K562 (cell line): Measurements from ENCODE around the gene SCARF2. TPM values are rescaled to one million over a fixed set of nuclear protein-coding genes. Genes with fewer than 3 reads are reported as not detected.
A peak's percentile ranks its signal among the peaks of the same experiment; 100 is the strongest.

Source experiments
- BRF1 ChIP-seq: IDR thresholded peaks from 3 replicates; pipeline ENCODE4 v1.6.1; 2011; ENCODE audit warnings: borderline replicate concordance, mild to moderate bottlenecking; ENCODE audit not compliant: insufficient read length; ENCODE audit errors: extremely low read depth
- CHCHD3 ChIP-seq: fragments of 250-450 bp; sonication (Bioruptor Pico); IDR thresholded peaks from 2 replicates; pipeline ENCODE4 v2.1.2; 2022; ENCODE audit warnings: mild to moderate bottlenecking
- DPF2 ChIP-seq: fragments of 450-650 bp; IDR thresholded peaks from 2 replicates; pipeline ENCODE4 v1.6.1; 2016
- ESRRB ChIP-seq: fragments of 250-450 bp; sonication (Bioruptor Pico); IDR thresholded peaks from 2 replicates; pipeline ENCODE4 v1.5.0; 2020; ENCODE audit warnings: mild to moderate bottlenecking, moderate library complexity, borderline replicate concordance
- ETS2 ChIP-seq: IDR thresholded peaks from 2 replicates; pipeline ENCODE4 v1.6.1; 2016; ENCODE audit warnings: borderline replicate concordance, missing genetic modification characterization, mild to moderate bottlenecking, moderate library complexity, missing compliant biosample characterization; ENCODE audit not compliant: poor library complexity, severe bottlenecking
- ETV5 ChIP-seq: sonication (generic); formaldehyde crosslinking; IDR thresholded peaks from 2 replicates; pipeline ENCODE4 v1.4.0; 2020; ENCODE audit warnings: low read depth, mild to moderate bottlenecking, missing genetic modification reagents
- GABPB1 ChIP-seq: sonication (generic); formaldehyde crosslinking; IDR thresholded peaks from 2 replicates; pipeline ENCODE4 v1.8.0; 2022; ENCODE audit warnings: mild to moderate bottlenecking, missing genetic modification reagents
- LEF1 ChIP-seq: fragments of 450-650 bp; IDR thresholded peaks from 2 replicates; pipeline ENCODE4 v1.6.1; 2016; ENCODE audit warnings: mild to moderate bottlenecking
- MAFF ChIP-seq: IDR thresholded peaks from 2 replicates; pipeline ENCODE4 v1.6.1; 2012; ENCODE audit warnings: low read length, improper control_type of control experiment
- PHF8 ChIP-seq: fragments of 200-600 bp; sonication (generic); IDR thresholded peaks from 2 replicates; pipeline ENCODE4 v1.6.1; 2012; ENCODE audit warnings: mixed run types, mild to moderate bottlenecking, inconsistent platforms, low read length, moderate library complexity, borderline replicate concordance
- SAP30 ChIP-seq: fragments of 200-600 bp; sonication (generic); IDR thresholded peaks from 2 replicates; pipeline ENCODE4 v1.6.1; 2012; ENCODE audit warnings: borderline replicate concordance, low read depth, mild to moderate bottlenecking, moderate library complexity, low read length, control low read depth, inconsistent platforms; ENCODE audit not compliant: insufficient read depth, poor library complexity, severe bottlenecking
- SMC3 ChIP-seq: conservative IDR thresholded peaks from 2 replicates; pipeline ENCODE4 v1.6.1; 2011; ENCODE audit warnings: low read depth, low read length, improper control_type of control experiment; ENCODE audit not compliant: insufficient read depth
- SRSF1 ChIP-seq: fragments of 200-400 bp; formaldehyde crosslinking; IDR thresholded peaks from 2 replicates; pipeline ENCODE4 v1.6.1; 2017; ENCODE audit warnings: mild to moderate bottlenecking, low read depth, low read length, moderate library complexity
- TAL1 ChIP-seq: fragments of 450-650 bp; IDR thresholded peaks from 2 replicates; pipeline ENCODE4 v1.6.1; 2016; ENCODE audit warnings: mild to moderate bottlenecking
- TBP ChIP-seq: optimal IDR thresholded peaks from 2 replicates; pipeline ENCODE3; 2011; ENCODE audit warnings: low read depth, low read length, improper control_type of control experiment
- TEAD4 ChIP-seq, 2 experiments: sonication (generic) in 1 of 2; formaldehyde crosslinking in 1 of 2; IDR thresholded peaks; 2 replicates each; pipeline versions ENCODE4 v1.6.1 to v1.8.0; 2012 to 2022; ENCODE audit warnings: borderline replicate concordance in 1 of 2, inconsistent platforms in 1 of 2, low read length in 1 of 2, mild to moderate bottlenecking in 1 of 2, missing genetic modification reagents in 1 of 2
- ZBTB1 ChIP-seq: sonication (generic); formaldehyde crosslinking; IDR thresholded peaks from 2 replicates; pipeline ENCODE4 v1.8.1; 2023; ENCODE audit warnings: missing genetic modification reagents, low read depth, mild to moderate bottlenecking, borderline replicate concordance
- polyA plus RNA-seq, 8 experiments: library from polyadenylated mRNA; depleted of rRNA in 4 of 8; stranded (reverse) in 5 of 8; unstranded in 3 of 8; fragments of >200 nt; fragmentation: Nextera tagmentation in 2 of 8; fragmentation: Illumina TruSeq in 1 of 8; extraction: Ambion mirVana in 2 of 8; extraction: Trizol in 1 of 8; gene quantifications; 2 replicates each; pipeline versions ENCODE4 v1.2.1 to v1.2.3, GENCODE V29; 2011 to 2014; ENCODE audit warnings: inconsistent platforms in 1 of 8, missing spikeins in 1 of 8
- total RNA-seq, 7 experiments: library from RNA; depleted of rRNA in 6 of 7; stranded (reverse); fragments of >200 nt in 6 of 7; fragmentation: Illumina TruSeq in 2 of 7; extraction: Trizol in 2 of 7; gene quantifications; 2 replicates each; pipeline versions ENCODE4 v1.2.1 to v1.2.3, GENCODE V29; 2011 to 2021; ENCODE audit warnings: low replicate concordance in 1 of 7
- TF ChIP-seq, protein P1 (sequence below): sonication (generic); formaldehyde crosslinking; IDR thresholded peaks from 2 replicates; pipeline ENCODE4 v1.8.0; 2023; ENCODE audit warnings: mild to moderate bottlenecking, missing genetic modification reagents
- TF ChIP-seq, protein P2 (sequence below), 3 experiments: fragments of 200-800 bp in 1 of 3; sonication (Bioruptor generic) in 1 of 3; sonication (generic) in 1 of 3; formaldehyde crosslinking in 1 of 3; IDR thresholded peaks; 2 replicates each; pipeline versions ENCODE4 v1.6.1 to v1.8.0; 2016 to 2022; ENCODE audit warnings: mild to moderate bottlenecking in 2 of 3, missing compliant biosample characterization in 2 of 3, missing genetic modification characterization in 2 of 3, missing genetic modification reagents in 1 of 3
- TF ChIP-seq, protein P3 (sequence below): IDR thresholded peaks from 2 replicates; pipeline ENCODE4 v1.6.1; 2012; ENCODE audit warnings: low read depth, low read length, improper control_type of control experiment, borderline replicate concordance
- TF ChIP-seq, protein P4 (sequence below): fragments of 450-650 bp; formaldehyde crosslinking; IDR thresholded peaks from 2 replicates; pipeline ENCODE4 v1.4.0; 2022; ENCODE audit warnings: missing genetic modification characterization

Gene SCARF2
- total and polyA plus RNA-seq, 9 of the 15 experiments (the other 6 are each of a cell fraction or from before 2014, with no cell fraction given): 0.06 to 0.32 (median 0.21) TPM; not detected in 5

DNA sequence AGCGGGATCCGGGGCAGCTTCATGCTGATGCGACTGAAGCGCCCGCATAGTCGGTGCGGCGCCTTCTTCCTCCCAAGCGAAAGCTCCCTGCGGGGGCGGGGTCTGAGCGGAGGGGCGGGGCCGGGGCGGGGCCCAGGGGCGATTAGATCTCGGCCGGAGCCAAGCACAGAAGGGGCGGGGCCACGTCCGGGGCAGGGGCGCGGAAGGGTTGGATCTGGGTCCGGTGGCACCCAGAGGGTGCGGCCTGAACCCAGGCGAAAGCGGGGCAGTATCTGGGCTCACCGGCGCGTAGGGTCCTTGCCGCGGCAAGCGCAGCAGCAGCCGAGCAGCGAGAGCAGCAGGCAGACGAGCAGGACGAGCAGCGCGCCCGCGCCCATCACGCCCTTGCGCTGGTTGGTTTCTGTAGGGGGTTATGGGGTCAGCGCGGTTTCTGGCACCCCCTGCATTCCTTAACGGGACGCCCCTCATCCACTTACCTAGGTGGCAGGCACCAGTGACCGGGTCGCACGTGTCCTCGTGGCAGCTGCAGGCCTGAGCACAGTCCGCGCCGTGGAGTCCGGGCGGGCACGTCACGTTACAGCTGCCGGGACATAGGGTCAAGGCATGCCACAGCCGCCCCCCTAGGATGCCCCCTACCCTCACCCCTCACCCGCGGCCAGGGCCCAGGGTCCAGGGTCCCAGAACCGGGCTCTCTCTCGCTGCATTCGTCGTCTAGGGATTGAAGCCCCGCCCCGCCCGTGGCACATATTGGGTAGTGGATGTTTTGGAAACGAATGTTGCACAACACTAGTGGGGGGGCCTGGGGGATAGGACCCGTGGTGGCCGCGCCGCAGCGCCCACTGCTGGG, 8.1 kb downstream of the SCARF2 start (continued):
- TF ChIP-seq SRSF1 (0 out of 2 replicates have a peak, but pooled peaks have one; percentile 77), ZBTB1 (CRISPR knock-in tag) (no peak), ESRRB (CRISPR knock-in tag) (no peak), LEF1 (no peak), SAP30 (peak; percentile 88), GABPB1 (CRISPR knock-in tag) (no peak), MAFF (no peak; the same call in 1 of the 2 replicates), DPF2 (peak; percentile 69; the same call in 1 of the 2 replicates), BRF1 (no peak), TBP (peak; percentile 11), TEAD4 (IDR thresholded peaks at IDR 0.05; ENCODE audit: low read length) (peak; percentile 33; the same call in 1 of the 2 replicates), TEAD4 (CRISPR knock-in tag; IDR thresholded peaks at IDR 0.05; ENCODE audit: borderline replicate concordance) (peak; percentile 87; the same call in 1 of the 2 replicates), ETS2 (tag) (no peak), PHF8 (peak; percentile 44; the same call in 1 of the 2 replicates), CHCHD3 (no peak), SMC3 (no peak), TAL1 (no peak), ETV5 (peak; percentile 68)
- TF ChIP-seq, protein P1, sequence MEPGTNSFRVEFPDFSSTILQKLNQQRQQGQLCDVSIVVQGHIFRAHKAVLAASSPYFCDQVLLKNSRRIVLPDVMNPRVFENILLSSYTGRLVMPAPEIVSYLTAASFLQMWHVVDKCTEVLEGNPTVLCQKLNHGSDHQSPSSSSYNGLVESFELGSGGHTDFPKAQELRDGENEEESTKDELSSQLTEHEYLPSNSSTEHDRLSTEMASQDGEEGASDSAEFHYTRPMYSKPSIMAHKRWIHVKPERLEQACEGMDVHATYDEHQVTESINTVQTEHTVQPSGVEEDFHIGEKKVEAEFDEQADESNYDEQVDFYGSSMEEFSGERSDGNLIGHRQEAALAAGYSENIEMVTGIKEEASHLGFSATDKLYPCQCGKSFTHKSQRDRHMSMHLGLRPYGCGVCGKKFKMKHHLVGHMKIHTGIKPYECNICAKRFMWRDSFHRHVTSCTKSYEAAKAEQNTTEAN (CRISPR knock-in tag): no peak
- TF ChIP-seq, protein P2, sequence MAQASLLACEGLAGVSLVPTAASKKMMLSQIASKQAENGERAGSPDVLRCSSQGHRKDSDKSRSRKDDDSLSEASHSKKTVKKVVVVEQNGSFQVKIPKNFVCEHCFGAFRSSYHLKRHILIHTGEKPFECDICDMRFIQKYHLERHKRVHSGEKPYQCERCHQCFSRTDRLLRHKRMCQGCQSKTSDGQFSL (CRISPR knock-in tag; IDR thresholded peaks at IDR 0.05): peak; percentile 98
- TF ChIP-seq, protein P2 (tag; IDR thresholded peaks at IDR 0.05): peak in 1 of 2 experiments; percentile 82; a peak in 3 of 4 replicates
- TF ChIP-seq, protein P3, sequence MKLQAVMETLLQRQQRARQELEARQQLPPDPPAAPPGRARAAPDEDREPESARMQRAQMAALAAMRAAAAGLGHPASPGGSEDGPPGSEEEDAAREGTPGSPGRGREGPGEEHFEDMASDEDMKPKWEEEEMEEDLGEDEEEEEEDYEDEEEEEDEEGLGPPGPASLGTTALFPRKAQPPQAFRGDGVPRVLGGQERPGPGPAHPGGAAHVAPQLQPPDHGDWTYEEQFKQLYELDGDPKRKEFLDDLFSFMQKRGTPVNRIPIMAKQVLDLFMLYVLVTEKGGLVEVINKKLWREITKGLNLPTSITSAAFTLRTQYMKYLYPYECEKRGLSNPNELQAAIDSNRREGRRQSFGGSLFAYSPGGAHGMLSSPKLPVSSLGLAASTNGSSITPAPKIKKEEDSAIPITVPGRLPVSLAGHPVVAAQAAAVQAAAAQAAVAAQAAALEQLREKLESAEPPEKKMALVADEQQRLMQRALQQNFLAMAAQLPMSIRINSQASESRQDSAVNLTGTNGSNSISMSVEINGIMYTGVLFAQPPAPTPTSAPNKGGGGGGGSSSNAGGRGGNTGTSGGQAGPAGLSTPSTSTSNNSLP: no peak
- TF ChIP-seq, protein P4, sequence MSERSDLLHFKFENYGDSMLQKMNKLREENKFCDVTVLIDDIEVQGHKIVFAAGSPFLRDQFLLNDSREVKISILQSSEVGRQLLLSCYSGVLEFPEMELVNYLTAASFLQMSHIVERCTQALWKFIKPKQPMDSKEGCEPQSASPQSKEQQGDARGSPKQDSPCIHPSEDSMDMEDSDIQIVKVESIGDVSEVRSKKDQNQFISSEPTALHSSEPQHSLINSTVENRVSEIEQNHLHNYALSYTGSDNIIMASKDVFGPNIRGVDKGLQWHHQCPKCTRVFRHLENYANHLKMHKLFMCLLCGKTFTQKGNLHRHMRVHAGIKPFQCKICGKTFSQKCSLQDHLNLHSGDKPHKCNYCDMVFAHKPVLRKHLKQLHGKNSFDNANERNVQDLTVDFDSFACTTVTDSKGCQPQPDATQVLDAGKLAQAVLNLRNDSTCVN (CRISPR knock-in tag): peak; percentile 81
